GM19468 (cell line): ENCODE measurements around the gene BRK1.
"Not testable (repeated sequence)": the region's sequence is repeated elsewhere in the genome, so short reads cannot be mapped to it uniquely, and the experiment has no call there.

Experiments used
- ATAC-seq: cut with Tn5 transposase; IDR thresholded peaks from one replicate; pipeline ENCODE4 v1.9.1; 2021; ENCODE audit warnings: mild to moderate bottlenecking, moderate library complexity, moderate number of reproducible peaks; ENCODE audit not compliant: unreplicated experiment; ENCODE audit errors: extremely low read depth

BRK1 gene

GRCh38 chr3:10142707-10143560 lies 27.5 kb downstream of the BRK1 start:
- ATAC-seq: no peak

- no peak for ATAC-seq
Measured at GRCh38 chr3:10145685-10146084, 30.2 kb downstream of the BRK1 start.

GRCh38 chr3:10149226-10149625 lies 33.8 kb downstream of the BRK1 start:
- ATAC-seq: no peak

GRCh38 chr3:10150987-10151386 lies 35.5 kb downstream of the BRK1 start:
- ATAC-seq: no peak

- no peak for ATAC-seq
Measured at GRCh38 chr3:10154335-10155122, 39.1 kb downstream of the BRK1 start.

- no peak for ATAC-seq
Measured at GRCh38 chr3:10155123-10155472, 39.6 kb downstream of the BRK1 start.

- no peak for ATAC-seq
Measured at GRCh38 chr3:10155658-10156057, 40.2 kb downstream of the BRK1 start.

- no peak for ATAC-seq
Measured at GRCh38 chr3:10157031-10157430, 41.6 kb downstream of the BRK1 start.

GRCh38 chr3:10158555-10158954 lies 43.1 kb downstream of the BRK1 start:
- ATAC-seq: not testable (repeated sequence)

GRCh38 chr3:10160346-10160745 lies 44.9 kb downstream of the BRK1 start:
- ATAC-seq: no peak

- no peak for ATAC-seq
Measured at GRCh38 chr3:10160925-10161324, 45.5 kb downstream of the BRK1 start.

GRCh38 chr3:10162185-10162584 lies 46.7 kb downstream of the BRK1 start:
- no peak for ATAC-seq

GRCh38 chr3:10164201-10164545 lies 48.7 kb downstream of the BRK1 start:
- ATAC-seq: not testable (repeated sequence)

GRCh38 chr3:10164546-10165393 lies 49.3 kb downstream of the BRK1 start, which contains the start of gene IRAK2:
IRAK2 (plus strand) TSS chr3:10164919; CDS start chr3:10164955, 36 bp downstream.
- no peak for ATAC-seq

- ATAC-seq: no peak
Measured at GRCh38 chr3:10166213-10166604, 50.7 kb downstream of the BRK1 start.

GRCh38 chr3:10169000-10169496 lies 53.6 kb downstream of the BRK1 start:
- no peak for ATAC-seq

- ATAC-seq: no peak
Measured at GRCh38 chr3:10170915-10171478, 55.5 kb downstream of the BRK1 start.

- no peak for ATAC-seq
Measured at GRCh38 chr3:10173095-10173925, 57.8 kb downstream of the BRK1 start.

- ATAC-seq: no peak
Measured at GRCh38 chr3:10173926-10174435, 58.5 kb downstream of the BRK1 start.
